Measurements from ENCODE around the gene CEBPA.

DNA sequence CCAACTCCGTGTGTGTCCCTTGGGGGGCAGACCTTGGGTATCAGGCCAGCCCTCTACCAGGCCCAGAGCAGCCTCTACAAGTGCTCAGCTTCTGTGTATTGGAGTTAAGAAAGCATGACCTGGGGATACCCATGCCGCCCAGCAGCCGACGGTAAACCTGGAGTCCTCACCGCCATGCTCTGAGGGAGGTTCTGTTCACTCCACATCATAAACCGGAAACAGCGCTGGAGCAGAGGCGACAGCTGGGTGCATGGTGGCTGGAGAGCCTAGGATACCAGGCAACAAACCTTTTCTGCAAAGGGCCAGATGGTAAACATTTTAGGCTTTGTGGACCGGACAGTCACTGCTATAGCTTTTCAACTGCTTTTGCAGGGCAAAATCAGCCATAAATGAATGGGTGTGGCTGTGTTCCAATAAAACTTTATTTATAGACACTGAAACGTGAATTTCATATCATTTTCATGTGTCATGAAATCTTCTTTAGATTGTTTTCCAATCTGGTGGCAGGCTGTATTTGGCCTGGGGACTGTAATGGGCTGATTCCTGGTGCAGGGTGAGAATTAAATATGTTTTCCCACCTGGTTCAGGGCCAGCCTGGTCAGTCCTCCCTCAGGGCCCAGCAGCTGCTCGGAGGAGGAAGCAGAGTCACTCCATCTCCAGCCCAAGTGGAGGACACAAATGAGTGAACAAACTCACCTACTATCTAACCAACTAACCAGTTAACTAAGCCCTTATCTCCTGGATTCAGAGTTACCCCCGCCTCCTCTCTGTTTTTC, 30.9 kb downstream of the CEBPA start:
- TF ChIP-seq, protein P1, sequence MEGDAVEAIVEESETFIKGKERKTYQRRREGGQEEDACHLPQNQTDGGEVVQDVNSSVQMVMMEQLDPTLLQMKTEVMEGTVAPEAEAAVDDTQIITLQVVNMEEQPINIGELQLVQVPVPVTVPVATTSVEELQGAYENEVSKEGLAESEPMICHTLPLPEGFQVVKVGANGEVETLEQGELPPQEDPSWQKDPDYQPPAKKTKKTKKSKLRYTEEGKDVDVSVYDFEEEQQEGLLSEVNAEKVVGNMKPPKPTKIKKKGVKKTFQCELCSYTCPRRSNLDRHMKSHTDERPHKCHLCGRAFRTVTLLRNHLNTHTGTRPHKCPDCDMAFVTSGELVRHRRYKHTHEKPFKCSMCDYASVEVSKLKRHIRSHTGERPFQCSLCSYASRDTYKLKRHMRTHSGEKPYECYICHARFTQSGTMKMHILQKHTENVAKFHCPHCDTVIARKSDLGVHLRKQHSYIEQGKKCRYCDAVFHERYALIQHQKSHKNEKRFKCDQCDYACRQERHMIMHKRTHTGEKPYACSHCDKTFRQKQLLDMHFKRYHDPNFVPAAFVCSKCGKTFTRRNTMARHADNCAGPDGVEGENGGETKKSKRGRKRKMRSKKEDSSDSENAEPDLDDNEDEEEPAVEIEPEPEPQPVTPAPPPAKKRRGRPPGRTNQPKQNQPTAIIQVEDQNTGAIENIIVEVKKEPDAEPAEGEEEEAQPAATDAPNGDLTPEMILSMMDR (conservative IDR thresholded peaks at IDR 0.05; ENCODE audit: low read depth in 2 of 2), result no peak
- TF ChIP-seq CREB1 (CRISPR knock-in tag; IDR thresholded peaks at IDR 0.05; ENCODE audit: low read depth) (no peak), EZH2 (IDR thresholded peaks at IDR 0.05; ENCODE audit: low read depth, unreplicated experiment) (no peak)

All from GM23338 (cell line).